Body of pancreas (tissue), 4 donors: ENCODE measurements around the gene TRAF3.

Experiments used
- CTCF ChIP-seq, 7 experiments: fragments of 450-650 bp in 4 of 7; fragments of 200-600 bp in 3 of 7; sonication (generic) in 3 of 7; IDR thresholded peaks; one replicate each; pipeline ENCODE4 v1.5.1; 2016 to 2019; ENCODE audit warnings: antibody characterized with exemption in 7 of 7
- POLR2A ChIP-seq, 3 donors: fragments of 450-650 bp; IDR thresholded peaks; one replicate each; pipeline ENCODE4 v1.6.1; 2016; ENCODE audit warnings: antibody characterized with exemption in 3 of 3, mild to moderate bottlenecking in 2 of 3

- no peak for TF ChIP-seq POLR2A (IDR thresholded peaks at IDR 0.05)
- no peak for TF ChIP-seq CTCF (IDR thresholded peaks at IDR 0.05)
Measured at GRCh38 chr14:102728501-102728900, 48.7 kb upstream of the TRAF3 start.
